ENCODE data around the gene HNF1B.

DNA sequence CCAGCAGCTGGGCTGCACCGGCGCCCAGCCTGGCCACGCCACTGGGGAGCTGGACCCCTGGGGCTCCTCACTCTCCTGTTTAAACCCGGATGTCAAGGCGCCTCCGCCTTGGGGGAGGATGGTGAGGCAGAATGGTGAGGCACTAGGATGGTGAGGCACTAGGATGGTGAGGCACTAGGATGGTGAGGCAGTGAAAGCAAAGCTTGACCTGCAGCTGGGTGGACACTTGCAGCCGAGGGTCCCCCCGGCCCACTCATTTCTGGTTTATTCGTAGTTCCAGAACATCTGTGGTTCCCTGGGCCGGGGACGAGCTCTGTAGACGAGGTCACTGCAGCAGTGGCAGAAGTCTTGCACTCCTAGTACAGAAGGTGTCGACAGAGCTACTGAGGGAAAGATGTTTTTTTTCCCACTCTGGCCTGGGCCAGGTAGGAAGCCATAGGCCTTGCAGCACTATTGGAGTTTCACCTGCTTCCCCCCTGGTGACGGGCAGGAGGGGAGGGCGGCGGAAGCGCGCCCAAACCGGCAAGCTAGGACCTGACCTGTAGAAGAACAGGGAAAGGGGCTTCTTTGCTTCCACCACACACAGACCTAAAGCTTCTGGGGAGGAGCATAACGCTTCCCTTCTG lies 1.1 kb upstream of the HNF1B start:
- TF ChIP-seq CTCF (IDR thresholded peaks at IDR 0.05) (no peak), POLR2A (IDR thresholded peaks at IDR 0.05) (no peak)

Data from lower leg skin (tissue), 3 donors.